CD4-positive, alpha-beta T cell treated with Interleukin-12 subunit alpha and Interleukin-12 subunit beta, for 1 hour (primary cell): Measurements from ENCODE around the gene PSORS1C1.
"Not testable (repeated sequence)": the region's sequence is repeated elsewhere in the genome, so short reads cannot be mapped to it uniquely, and the experiment has no call there.

ENCODE experiments used
- DNase-seq: peaks from one replicate; pipeline ENCODE4 v3.0.0-alpha.2; 2020

Gene PSORS1C1

GRCh38 chr6:31161216-31162126 lies 46.9 kb downstream of the PSORS1C1 start:
- DNase-seq, result no peak

DNA sequence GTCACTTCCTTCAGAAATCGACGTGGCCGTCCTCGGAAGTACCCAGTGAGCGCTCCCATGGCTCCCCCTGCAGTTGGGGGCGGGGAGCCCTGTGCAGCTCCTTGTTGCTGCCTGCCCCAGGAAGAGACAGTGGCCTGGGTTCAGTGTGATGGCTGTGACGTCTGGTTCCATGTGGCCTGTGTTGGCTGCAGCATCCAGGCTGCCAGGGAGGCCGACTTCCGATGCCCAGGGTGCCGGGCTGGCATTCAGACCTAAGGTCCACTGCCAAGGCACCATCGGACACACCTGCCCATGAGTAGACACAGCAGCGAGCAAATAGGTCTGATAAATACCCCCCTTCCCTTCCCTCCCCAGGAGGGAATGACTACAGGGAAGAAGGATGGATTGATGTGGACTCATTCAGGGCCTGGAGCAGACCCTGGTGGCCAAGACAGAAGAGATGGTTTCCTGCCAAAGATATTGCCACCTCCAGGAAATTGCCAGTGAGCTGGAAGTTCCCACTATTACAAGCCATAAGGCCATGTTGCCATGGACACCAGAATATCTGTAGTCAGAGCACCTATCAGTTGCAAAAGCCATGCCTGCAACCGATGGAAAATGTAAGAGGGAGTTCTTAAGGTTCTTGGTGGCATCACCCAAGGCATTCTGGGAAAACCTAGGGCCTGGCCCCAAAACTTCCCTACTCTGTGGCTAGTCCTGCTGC lies 48.0 kb downstream of the PSORS1C1 start:
- DNase-seq, result no peak

- no peak for DNase-seq
Measured at GRCh38 chr6:31163922-31164321, 49.3 kb downstream of the PSORS1C1 start.

DNA sequence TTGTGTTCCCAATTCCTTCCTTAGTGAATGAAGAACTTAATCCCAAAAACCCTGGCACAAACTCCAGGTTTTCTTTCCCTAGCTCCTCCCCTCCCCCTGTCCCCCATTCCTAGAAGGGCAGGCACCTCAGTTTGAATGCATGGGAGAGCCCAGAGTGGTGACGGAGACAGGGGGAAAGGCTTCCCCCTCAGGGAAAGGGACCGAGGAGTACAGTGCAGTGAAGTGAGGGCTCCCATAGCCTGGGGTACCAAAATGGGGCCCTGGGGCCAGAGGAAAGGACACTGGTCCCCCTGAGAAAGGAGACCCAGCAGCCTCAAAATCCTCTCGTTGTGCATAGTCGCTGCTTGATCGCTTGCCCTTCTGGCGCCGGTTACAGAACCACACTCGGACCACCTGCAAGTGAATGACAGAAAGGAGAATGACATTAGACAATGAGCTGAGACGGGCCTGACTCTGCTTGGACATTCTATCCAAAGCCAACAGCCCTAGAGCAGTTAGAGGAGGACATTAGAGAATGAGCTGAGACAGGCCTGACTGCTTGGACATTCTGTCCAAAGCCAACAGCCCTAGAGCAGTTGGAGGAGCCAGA lies 50.0 kb downstream of the PSORS1C1 start:
- DNase-seq, result not testable (repeated sequence)

GRCh38 chr6:31165064-31165832 lies 50.6 kb downstream of the PSORS1C1 start:
- DNase-seq, result not testable (repeated sequence)

- DNase-seq, result no peak
Measured at GRCh38 chr6:31165986-31166385, 51.4 kb downstream of the PSORS1C1 start.

DNA sequence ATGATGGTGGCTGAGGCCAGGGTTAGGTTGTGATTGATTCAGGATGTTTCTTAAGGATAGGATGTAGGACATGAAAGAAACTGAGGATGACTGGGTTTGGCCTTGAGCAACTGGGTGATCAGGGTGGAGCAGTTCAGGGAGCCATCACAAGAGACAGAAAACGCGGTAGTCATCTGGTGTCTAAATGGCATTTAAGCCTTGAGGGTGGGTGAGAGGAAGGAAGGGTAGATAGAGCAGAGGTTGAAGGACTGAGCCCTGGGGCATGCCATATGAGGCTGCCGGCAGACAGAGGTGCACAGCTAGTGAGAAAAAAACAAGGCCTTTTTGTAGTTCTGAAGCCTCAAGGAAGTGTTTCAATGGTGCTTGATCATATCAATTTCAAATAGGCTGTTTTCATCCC lies 54.0 kb downstream of the PSORS1C1 start:
- DNase-seq, result no peak

DNA sequence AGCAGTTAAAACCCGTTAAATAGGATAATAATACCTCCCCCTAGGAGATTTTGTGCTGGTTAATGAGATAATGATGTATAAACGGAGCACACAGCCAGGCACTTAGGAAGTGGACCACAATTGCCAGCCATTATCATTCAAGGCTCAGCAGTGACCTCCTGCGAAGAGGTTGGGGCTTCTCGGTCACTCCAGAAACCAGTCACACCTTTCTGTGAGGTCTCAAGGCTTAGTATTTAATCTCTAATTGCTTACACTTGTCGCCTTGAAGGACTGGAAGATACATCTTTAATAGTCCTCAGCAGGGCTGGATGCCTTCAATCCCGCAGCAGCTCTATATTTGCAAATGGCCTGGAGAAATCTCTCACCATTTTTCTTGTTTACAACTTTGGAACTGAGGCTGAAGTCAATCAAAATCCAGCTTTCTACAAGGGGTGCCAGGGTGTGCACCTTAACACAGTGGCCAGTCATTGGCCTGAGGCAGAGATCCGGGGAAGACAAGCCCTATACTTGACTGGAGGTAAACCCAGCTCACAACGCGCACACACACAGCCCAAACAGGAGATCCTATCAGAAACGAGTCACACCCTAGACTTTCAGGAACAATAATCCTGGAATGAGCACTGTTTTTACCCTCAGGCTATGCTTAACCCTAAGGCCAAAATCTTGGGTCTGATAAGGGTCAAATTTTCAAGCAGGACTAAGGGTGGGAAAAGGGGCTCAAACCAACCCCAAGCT lies 54.7 kb downstream of the PSORS1C1 start:
- no peak for DNase-seq

DNA sequence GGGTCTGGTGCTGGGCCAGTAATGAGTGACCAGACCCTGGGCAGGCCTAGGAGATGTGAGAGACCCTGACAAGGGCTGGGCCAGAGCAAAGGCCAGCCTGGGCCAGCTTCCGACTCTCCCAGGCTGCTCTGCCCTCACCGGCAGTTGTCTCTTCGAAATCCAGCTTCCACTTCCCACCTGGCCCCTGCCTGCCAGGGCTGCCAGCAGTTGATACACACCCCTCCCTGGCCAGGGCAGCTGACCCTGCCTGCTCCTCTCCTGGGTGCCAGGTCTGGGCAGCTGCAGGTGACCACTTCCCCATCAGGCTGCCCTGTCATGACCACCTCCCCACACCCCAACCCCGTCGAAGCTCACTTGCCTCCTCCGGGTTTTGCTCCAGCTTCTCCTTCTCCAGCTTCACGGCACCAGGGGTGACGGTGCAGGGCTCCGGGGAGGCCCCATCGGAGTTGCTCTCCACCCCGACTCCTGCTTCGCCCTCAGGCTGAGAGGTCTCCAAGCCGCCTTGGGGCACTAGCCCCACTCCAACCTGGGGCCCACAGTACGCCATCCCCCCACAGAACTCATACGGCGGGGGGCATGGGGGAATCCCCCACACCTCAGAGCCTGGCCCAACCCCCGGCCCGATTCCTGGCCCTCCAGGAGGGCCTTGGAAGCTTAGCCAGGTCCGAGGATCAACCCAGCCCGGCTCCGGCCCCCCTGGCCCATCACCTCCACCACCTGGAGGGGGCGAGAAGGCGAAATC lies 55.4 kb downstream of the PSORS1C1 start:
- DNase-seq, result not testable (repeated sequence)

DNA sequence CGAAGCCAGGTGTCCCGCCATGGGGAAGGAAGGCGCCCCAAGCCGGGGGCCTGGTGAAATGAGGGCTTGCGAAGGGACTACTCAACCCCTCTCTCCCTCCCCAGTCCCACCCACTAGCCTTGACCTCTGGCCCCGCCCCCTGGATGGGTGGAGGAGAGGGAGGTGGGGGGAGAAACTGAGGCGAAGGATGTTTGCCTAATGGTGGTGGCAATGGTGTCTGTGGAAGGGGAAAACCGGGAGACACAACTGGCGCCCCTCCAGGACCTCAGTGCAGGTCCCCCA lies 55.9 kb downstream of the PSORS1C1 start, which contains the start of gene POU5F1:
Gene POU5F1 (minus strand): TSS at position 83 of the 282 bp plus-strand sequence. CDS start 62 bp downstream, at position 21.
- no peak for DNase-seq

- no peak for DNase-seq
Measured at GRCh38 chr6:31170987-31171671, 56.5 kb downstream of the PSORS1C1 start.

- DNase-seq, result no peak
Measured at GRCh38 chr6:31171931-31172905, 57.6 kb downstream of the PSORS1C1 start.

- DNase-seq, result no peak
Measured at GRCh38 chr6:31172973-31173384, 58.4 kb downstream of the PSORS1C1 start.

DNA sequence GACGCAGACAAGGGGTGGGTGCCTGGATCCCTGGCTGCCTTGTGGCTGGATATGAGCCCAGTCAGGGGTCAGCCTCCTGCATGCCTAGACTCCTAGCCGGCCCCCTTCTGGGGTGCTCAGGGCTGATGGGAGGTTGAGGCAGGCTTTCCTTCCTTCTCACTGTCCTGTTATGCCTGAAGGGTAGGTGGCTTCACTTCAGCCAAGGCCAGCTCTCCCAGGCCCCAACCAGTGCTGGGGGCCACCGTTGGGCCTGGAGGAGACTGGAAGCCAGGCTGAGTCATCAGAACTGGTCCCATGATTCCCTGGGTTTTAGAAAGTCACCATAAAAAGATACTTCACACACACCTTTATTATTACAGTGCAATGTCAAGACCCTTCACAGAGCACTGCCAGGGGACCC lies 58.8 kb downstream of the PSORS1C1 start:
- no peak for DNase-seq

DNA sequence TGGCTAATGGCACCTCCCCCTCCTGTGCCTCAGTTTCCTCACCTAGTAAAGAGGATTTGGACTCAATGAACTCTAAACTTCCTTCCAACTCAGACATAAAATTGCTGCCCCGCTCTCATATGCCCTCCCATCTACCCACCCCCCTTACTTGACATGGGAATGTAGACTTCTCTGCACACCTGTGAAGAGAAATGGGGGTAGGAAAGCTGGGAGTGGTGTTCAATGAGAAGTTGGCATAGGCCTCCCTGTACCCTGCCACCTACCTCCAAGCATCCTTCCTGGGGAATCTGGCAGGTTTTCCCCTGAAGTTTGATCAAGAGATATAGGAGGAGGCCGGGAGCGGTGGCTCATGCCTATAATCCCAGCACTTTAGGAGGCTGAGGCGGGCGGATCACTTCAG lies 59.8 kb downstream of the PSORS1C1 start:
- DNase-seq, result no peak

GRCh38 chr6:31175971-31176370 lies 61.4 kb downstream of the PSORS1C1 start:
- no peak for DNase-seq

DNA sequence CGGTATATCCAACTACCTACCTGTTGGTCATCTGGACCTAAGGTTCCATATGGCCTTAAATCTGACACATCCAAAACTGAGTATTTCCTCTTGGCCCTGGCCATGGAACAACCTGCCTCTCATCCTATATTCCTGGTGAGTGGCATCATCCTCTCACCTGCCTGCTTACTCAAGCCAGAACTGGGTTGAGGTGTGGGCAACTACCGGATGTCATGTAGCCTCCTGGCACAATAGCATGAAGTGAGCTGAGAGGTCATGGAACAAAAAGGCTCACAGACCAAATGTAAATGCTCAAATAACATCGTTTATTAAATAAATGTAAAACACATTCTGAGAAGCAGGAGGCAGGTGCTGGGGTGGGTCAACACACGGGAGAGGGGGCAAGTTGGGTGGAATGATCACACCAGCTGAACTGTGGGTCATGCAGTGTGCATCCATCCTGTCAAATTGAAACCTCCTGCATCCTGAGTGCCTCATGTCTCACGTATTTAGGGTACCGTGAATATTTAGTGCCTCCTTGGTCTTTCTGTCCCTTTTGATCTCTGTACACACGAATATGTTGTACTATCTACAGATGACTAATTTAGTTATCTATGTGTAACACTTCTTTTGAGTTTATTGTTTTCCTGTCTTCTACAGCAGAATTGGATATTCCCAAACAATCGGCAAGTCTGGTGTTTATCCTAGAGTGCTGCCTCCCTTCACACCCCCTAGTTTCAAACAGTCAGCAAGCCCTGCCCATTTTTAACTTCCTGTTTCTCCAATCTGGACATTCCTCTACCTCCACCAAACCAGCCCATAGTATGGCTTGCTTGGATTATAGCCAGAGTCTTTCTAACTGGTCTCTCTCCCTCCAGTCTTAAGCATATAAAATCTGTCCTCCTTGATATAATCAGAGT lies 63.8 kb downstream of the PSORS1C1 start:
- DNase-seq, result no peak

GRCh38 chr6:31179042-31179386 lies 64.4 kb downstream of the PSORS1C1 start:
- DNase-seq, result no peak

- no peak for DNase-seq
Measured at GRCh38 chr6:31179896-31180295, 65.3 kb downstream of the PSORS1C1 start.
